ENCODE measurements around the gene CAMTA1. TPM values are rescaled to one million over a fixed set of nuclear protein-coding genes. Genes with fewer than 3 reads are reported as not detected.

The CAMTA1 gene
- total RNA-seq, 2 donors from 2014 or later, result 36.7 to 51.9 TPM

DNA sequence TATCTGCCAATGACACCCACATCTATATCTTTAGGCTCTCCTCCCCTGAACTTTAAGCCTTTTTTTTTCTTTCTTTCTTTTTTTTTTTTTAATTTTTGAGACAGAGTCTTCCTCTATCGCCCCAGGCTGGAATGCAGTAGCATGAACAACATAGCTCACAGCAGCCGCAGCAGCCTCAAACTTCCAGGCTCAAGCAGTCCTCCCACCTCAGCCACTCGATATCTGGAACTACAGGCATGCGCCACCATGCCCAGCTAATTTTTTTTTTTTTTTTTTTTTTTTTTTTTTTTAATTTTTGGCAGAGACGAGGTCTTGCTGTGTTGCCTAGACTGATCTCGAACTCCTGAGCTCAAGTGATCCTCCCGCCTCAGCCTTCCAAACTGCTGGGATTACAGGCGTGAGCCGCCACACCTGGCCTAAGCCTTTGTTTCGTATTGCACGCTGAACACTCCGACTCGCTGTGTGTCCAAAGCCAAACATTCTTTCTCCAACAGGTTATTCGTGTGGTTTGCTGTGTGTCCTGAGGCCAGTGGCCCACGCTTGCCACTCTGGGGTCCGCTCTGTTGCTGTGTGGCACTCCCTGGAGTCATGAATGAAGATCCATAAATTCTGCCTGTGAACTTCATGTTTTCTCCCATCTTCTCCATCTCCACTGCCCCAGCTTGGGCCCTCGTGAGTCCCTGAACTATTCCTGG is 119.4 kb downstream of the CAMTA1 start:
- H3K4me3 Mint-ChIP-seq, result no peak overlapping the region
- peaks cover 6% of the 10 kb centered on the region for H3K4me1 Mint-ChIP-seq
- no peaks in the 10 kb centered on the region for H3K36me3 Mint-ChIP-seq (ENCODE audit: low read depth)
- ATAC-seq (replicated peaks), result no peak
- peak overlapping the region; percentile 20 for H3K27ac Mint-ChIP-seq
- no peaks in the 10 kb centered on the region for H3K27me3 Mint-ChIP-seq
- H3K9me3 Mint-ChIP-seq, result no peaks in the 10 kb centered on the region

DNA sequence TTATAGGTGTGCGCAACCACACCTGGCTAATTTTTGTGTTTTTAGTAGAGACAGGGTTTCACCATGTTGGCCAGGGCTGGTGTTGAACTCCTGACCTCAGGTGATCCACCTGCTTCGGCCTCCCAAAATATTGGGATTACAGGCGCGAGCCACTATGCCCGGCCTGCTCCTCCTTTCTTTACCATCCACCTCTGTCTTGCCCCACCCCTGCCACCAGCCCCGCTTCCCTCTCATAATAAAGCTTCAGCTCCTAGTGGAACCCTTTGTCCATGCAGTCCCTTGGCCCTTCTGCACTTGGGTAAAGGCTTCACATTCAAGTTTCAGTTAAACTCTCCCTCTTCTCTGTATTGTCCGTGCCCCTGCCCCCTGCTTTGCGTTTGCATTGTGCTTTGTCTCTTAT is 120.1 kb downstream of the CAMTA1 start:
- Mint-ChIP-seq H3K27ac (no peak overlapping the region), H3K9me3 (no peaks in the 10 kb centered on the region), H3K27me3 (no peaks in the 10 kb centered on the region), H3K4me3 (no peak overlapping the region), H3K4me1 (peaks cover 6% of the 10 kb centered on the region), H3K36me3 (ENCODE audit: low read depth) (no peaks in the 10 kb centered on the region)
- ATAC-seq (replicated peaks), result no peak

DNA sequence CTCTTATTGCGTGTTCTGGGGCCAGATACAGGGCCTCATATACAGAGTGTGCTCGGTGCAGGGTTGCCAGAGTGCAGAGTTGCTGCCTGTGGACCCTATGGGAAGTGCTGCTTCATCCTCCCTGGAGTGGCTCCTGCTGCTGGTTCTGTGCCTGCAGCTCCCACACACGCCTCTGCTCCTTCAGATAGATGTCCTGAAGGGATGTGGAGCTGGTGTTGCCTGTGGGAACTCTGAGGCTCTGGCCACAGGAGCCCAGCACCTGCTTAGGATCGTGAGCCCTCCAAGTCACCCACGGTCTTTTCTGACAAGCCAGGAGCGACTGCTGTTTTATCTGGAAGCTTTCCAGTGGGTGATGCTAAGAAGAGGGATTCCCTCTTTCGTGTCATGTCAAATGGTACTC is 120.5 kb downstream of the CAMTA1 start:
- Mint-ChIP-seq H3K27me3 (no peaks in the 10 kb centered on the region), H3K36me3 (ENCODE audit: low read depth) (no peaks in the 10 kb centered on the region), H3K27ac (no peak overlapping the region), H3K9me3 (no peaks in the 10 kb centered on the region), H3K4me3 (no peak overlapping the region), H3K4me1 (peaks cover 6% of the 10 kb centered on the region)
- ATAC-seq (replicated peaks), result no peak

DNA sequence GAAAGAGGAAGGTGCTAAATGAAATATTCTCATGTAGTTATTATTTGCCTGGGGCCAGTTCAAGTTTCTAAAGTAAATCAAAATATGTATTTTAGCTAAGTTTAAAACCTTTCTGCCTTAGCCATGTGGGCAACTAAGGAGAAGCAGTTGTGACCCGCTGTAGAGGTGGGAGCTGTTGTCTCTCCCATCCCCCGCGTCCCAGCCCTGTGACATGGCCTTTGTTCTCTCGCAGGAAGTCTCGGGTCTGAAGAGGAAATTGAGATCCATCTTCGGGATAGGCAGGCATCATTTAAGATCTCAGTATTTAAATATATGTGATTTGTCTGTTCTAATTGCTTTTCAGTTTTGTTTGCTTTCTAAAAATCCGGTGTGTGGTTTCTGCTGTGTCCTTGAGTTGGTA is 121.5 kb downstream of the CAMTA1 start:
- Mint-ChIP-seq H3K36me3 (ENCODE audit: low read depth) (no peaks in the 10 kb centered on the region), H3K4me1 (peaks cover 6% of the 10 kb centered on the region), H3K27ac (no peak overlapping the region), H3K9me3 (no peaks in the 10 kb centered on the region), H3K27me3 (no peaks in the 10 kb centered on the region), H3K4me3 (no peak overlapping the region)
- no peak for ATAC-seq (replicated peaks)

DNA sequence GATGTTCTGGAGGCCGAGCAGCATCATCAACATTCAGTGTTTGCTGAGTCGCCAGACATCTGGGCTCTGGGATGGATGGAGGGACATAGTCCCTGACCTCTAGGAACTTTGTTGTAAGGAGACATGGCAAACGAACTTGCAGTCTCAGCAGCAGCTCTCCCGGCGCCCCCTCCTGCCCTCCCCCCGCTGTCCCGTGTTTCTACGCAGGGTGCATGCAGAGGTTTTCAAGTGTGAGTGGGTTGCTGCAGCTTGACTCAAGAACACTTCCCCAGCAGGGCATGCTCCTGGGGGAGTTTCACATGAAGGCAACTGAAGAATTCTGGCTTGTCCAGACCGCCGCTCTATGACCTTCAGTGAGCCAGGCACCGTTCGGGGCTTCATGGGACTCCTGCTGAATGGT is 121.9 kb downstream of the CAMTA1 start:
- Mint-ChIP-seq H3K4me3 (no peak overlapping the region), H3K27me3 (no peaks in the 10 kb centered on the region), H3K4me1 (peaks cover 6% of the 10 kb centered on the region), H3K36me3 (ENCODE audit: low read depth) (no peaks in the 10 kb centered on the region), H3K9me3 (no peaks in the 10 kb centered on the region), H3K27ac (no peak overlapping the region)
- no peak for ATAC-seq (replicated peaks)

DNA sequence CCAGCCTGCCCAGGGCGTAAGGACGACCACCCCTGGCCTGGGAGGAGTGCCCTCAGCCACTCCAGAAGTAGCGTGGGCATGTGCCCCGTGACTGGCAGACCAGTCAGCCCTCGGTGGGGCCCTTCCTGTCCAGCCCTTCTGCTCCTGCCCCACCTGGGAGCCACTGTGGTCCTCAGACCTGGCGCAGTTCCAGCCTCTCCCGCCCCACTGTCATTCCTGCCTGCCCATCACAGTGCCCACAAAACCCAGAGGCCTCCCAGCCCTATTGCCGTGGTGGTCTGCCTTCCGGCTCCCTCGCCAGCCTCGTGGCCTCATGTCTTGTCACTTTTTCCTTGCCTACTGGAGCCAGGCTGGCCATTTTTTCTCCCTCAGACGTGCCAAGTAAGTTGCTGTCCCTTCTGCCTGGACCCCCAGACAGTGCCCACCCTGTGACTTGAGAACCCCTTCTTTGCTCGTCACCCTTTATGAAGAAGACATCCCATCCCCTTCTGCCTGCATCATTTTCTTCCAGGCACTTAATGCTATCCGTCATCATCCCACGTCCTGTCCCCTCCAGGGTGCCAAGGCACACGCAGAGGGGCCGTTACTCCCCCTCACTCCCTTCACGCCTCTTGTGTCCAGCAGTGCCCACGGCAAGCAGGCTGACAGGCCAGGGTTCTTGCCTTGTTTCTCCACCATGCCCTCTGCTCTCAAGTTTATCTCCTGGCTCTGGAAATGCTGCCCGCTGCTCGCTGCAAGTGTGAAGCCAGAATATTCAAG is 122.6 kb downstream of the CAMTA1 start:
- peaks cover 6% of the 10 kb centered on the region for H3K4me1 Mint-ChIP-seq
- no peak overlapping the region for H3K4me3 Mint-ChIP-seq
- ATAC-seq (replicated peaks), result no peak
- no peaks in the 10 kb centered on the region for H3K9me3 Mint-ChIP-seq
- no peaks in the 10 kb centered on the region for H3K27me3 Mint-ChIP-seq
- no peaks in the 10 kb centered on the region for H3K36me3 Mint-ChIP-seq (ENCODE audit: low read depth)
- peak overlapping the region; percentile 16 for H3K27ac Mint-ChIP-seq

DNA sequence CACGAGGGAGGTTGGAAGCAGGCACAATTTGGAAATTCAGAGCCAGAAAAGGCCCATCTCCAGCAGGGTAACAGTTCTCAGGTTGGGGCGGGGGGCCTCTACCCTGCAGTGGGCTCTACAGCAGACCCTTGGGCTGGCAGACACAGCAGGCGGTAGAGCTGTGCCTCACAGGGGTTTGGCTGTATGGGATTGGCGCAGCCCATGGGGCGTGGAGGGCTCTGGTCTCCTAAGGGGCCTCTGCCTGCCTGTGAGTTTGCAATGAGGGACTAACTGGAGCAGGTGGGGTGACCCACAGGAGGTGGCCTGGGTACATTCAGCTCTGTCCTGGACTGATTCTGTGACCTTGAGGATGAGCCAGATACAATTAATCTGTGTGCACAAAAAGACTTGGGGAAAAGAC is 124.1 kb downstream of the CAMTA1 start:
- Mint-ChIP-seq H3K4me1 (peaks cover 6% of the 10 kb centered on the region), H3K36me3 (ENCODE audit: low read depth) (no peaks in the 10 kb centered on the region), H3K9me3 (peaks cover 3% of the 10 kb centered on the region), H3K27me3 (peaks cover 12% of the 10 kb centered on the region), H3K27ac (no peak overlapping the region), H3K4me3 (no peak overlapping the region)
- no peak for ATAC-seq (replicated peaks)

DNA sequence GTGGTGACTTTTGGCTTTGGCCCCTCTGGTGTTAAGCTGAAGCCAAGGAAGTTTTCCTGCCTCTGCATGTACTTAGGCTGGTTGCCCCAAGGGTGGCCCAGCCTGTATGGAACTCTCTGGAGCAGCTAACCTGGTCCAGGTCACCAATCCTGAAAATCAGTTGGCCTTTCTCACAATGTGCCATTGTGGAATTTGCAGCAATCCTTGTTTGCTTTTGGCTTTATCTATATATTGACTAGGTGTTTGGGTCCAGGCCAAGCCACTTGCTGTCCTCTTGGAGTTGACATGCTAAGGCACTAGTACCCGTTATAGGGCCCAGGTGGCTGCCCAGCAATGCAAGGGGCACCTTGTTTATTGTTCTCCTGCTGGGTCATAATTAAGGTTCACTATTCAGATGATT is 124.6 kb downstream of the CAMTA1 start:
- Mint-ChIP-seq H3K36me3 (ENCODE audit: low read depth) (no peaks in the 10 kb centered on the region), H3K4me1 (peaks cover 6% of the 10 kb centered on the region), H3K27ac (no peak overlapping the region), H3K27me3 (peaks cover 12% of the 10 kb centered on the region), H3K4me3 (no peak overlapping the region), H3K9me3 (peaks cover 3% of the 10 kb centered on the region)
- ATAC-seq (replicated peaks), result no peak

DNA sequence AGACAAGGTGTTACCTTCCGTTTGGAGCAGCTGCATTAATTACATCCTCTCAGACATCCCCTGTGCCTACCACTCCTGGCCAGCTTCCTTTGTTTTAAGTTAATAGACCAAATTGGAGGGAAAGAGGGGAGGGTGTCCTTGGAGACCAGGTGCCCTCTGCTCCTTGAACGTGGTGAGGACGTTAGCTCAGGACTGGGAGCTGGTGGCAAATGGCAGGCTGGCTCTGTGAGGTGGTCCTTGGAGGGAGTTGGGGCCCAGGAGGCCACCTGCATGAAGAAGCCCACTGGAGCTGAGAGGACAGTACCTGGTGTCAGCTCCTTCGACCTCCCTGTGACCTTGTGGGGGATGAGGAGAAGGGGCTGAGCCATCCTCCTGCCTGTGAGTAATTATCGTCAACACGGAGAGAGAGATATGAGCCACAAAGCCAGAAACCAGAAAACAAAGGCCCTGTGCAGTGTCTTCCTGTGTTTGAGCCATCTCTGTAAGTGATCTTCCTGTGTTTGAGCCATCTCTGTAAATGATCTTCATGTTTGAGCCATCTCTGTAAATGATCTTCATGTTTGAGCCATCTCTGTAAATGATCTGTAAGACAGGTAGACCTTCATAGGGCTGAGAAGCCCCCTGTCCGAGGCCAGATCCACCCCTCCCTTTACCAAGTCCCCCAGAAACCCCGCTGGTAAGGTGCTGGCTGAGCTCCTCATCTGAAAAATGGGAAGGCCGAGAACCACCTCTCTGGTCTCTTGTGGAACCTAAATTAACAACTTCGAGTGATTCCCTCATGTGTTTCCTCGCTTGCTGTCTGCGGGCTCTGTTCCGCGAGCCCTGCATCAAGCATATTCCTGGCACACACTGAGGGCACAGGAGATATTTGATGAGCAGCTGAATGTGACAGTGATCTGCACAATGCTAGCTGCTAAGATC is 126.0 kb downstream of the CAMTA1 start:
- no peak for ATAC-seq (replicated peaks)
- Mint-ChIP-seq H3K9me3 (peaks cover 3% of the 10 kb centered on the region), H3K4me3 (no peak overlapping the region), H3K27ac (no peak overlapping the region), H3K27me3 (peaks cover 17% of the 10 kb centered on the region), H3K4me1 (peaks cover 6% of the 10 kb centered on the region), H3K36me3 (ENCODE audit: low read depth) (no peaks in the 10 kb centered on the region)

DNA sequence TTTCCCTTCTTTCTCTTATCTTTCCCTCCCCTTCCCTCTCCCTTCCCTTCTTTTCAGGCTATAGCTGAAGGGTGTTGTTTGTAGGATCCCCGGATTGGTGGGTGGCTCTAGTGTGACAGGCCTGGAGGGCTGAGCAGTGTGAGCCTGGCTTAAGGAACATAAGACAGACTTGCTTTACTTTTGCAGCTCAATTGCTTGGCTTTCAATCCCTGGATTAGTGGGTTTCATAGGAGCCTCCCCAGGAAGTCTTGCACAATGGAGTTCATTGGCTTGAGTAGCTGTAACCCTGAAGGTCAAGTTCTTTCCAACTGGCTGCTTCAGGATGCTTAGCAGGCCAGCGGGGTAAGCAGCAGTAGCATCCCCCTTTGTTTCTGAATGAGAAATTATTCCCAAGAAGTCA is 126.7 kb downstream of the CAMTA1 start:
- no peak overlapping the region for H3K27ac Mint-ChIP-seq
- peaks cover 3% of the 10 kb centered on the region for H3K9me3 Mint-ChIP-seq
- no peak overlapping the region for H3K4me3 Mint-ChIP-seq
- H3K4me1 Mint-ChIP-seq, result peaks cover 6% of the 10 kb centered on the region
- H3K36me3 Mint-ChIP-seq (ENCODE audit: low read depth), result no peaks in the 10 kb centered on the region
- no peak for ATAC-seq (replicated peaks)
- peaks cover 24% of the 10 kb centered on the region for H3K27me3 Mint-ChIP-seq

DNA sequence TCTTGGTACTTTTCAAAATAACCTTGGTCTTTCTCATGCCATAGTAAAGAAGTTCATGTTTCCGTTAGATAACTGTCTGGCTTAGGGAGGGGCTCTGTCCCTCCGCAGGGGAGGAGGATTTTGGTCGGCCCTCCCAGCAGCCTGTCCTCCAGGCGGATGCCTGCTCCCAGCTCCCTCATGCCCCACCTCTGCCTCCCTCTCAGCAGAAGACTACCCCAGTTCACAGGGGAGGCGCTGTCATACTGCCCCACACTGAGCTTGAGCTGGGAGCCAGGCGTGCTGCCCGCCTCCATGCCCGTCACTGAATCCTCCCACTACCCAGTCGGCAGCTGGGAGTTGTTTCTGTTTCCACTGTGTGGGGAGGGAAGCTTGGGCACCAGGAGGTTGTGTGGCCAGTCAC is 127.3 kb downstream of the CAMTA1 start:
- no peak overlapping the region for H3K4me3 Mint-ChIP-seq
- H3K27ac Mint-ChIP-seq, result no peak overlapping the region
- H3K27me3 Mint-ChIP-seq, result peaks cover 29% of the 10 kb centered on the region
- H3K9me3 Mint-ChIP-seq, result peaks cover 3% of the 10 kb centered on the region
- peaks cover 6% of the 10 kb centered on the region for H3K4me1 Mint-ChIP-seq
- no peak for ATAC-seq (replicated peaks)
- H3K36me3 Mint-ChIP-seq (ENCODE audit: low read depth), result no peaks in the 10 kb centered on the region

DNA sequence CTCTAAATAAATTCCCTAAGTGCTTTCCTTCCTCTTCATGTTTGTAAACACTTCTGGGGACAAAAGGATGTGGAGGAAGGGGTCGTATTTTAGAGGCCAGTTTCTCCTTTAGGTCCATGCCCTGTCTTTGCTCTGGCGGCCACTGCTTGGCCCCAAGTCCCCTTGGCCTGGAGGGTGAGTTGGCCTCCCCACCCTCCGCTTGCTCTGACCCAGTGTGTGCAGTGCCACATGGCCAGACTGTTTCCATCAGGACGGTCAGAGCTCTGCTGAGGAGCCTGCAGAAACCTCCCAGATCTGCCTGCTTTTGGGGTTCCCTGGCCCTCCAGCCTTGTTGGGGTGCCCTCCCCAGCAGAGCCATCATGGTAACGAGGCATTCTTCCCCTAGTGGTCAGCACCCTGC is 127.8 kb downstream of the CAMTA1 start:
- H3K27me3 Mint-ChIP-seq, result peaks cover 30% of the 10 kb centered on the region
- peaks cover 3% of the 10 kb centered on the region for H3K4me1 Mint-ChIP-seq
- H3K4me3 Mint-ChIP-seq, result no peak overlapping the region
- H3K27ac Mint-ChIP-seq, result no peak overlapping the region
- peaks cover 3% of the 10 kb centered on the region for H3K9me3 Mint-ChIP-seq
- ATAC-seq (replicated peaks), result no peak
- no peaks in the 10 kb centered on the region for H3K36me3 Mint-ChIP-seq (ENCODE audit: low read depth)

DNA sequence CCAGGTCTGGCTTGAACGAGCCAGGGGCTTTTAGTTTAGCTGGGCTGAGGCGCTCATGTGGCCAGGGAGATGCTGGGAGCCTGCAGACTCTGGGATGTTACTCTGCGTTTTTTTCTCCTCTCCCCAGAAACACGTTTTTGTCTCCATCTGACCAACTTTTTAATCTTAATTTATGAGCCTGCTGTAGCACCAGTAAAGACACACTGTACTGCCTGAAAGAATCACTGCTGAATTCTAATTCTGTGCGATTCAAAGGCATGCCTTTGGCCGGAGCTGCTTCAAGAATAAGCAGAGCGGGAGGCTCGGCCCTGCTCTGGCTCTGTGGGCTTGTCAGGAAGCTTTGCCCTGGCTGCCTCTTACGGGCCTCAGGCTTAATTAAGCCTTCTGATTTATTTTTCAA is 129.5 kb downstream of the CAMTA1 start:
- H3K27ac Mint-ChIP-seq, result no peak overlapping the region
- H3K9me3 Mint-ChIP-seq, result peaks cover 3% of the 10 kb centered on the region
- no peaks in the 10 kb centered on the region for H3K36me3 Mint-ChIP-seq (ENCODE audit: low read depth)
- ATAC-seq (replicated peaks), result no peak
- H3K4me3 Mint-ChIP-seq, result no peak overlapping the region
- H3K4me1 Mint-ChIP-seq, result no peaks in the 10 kb centered on the region
- H3K27me3 Mint-ChIP-seq, result peaks cover 30% of the 10 kb centered on the region

DNA sequence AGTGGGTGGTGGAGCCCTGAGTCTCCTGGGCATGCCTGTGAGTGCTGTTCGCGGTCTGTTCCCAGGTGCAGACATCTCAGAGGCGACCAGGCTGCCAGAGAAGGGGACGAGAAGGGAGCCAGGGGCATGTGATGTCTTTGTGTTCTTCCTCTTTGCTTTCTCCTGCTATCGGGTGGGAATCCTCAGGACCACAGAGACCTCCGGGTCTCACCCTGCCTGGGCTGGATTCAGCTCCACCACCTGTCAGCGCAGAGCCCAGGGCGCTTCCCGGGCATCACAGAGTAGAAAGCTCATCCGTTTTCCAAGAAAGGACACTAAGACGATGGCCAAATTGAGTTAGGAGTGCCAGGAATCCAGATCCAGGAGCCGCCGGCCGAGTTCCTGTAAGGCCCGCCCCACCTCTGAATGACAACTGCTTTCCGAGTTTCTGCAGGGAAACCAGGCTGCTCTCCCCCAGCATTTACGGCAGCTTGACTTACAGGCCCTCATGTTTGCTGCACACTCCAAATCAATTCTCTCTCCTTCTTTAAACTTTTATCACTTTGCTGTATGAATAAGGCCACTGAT is 130.8 kb downstream of the CAMTA1 start:
- Mint-ChIP-seq H3K27me3 (peaks cover 30% of the 10 kb centered on the region), H3K4me3 (no peak overlapping the region), H3K36me3 (ENCODE audit: low read depth) (no peaks in the 10 kb centered on the region), H3K9me3 (peaks cover 3% of the 10 kb centered on the region), H3K4me1 (no peaks in the 10 kb centered on the region), H3K27ac (no peak overlapping the region)
- ATAC-seq (replicated peaks), result no peak

All from activated T-helper 17 cell treated with anti-CD3 and anti-CD28 coated beads, Interleukin-2, amount 50 U/mL, for 72 hours (primary cell).